ENCODE data around the gene GCC1. TPM values are rescaled to one million over a fixed set of nuclear protein-coding genes. Genes with fewer than 3 reads are reported as not detected.
A peak's percentile ranks its signal among the peaks of the same experiment; 100 is the strongest.

The GCC1 gene
- total RNA-seq, 2 experiments from 2014 or later, result 13.3 to 18.3 TPM

GRCh38 chr7:127629268-127629854, 44.0 kb upstream of the GCC1 start:
- Histone ChIP-seq H2AFZ (ENCODE audit: low read length) (no peak overlapping the region), H3K4me2 (ENCODE audit: low read length) (no peak overlapping the region), H3K4me1 (ENCODE audit: insufficient read depth, low read length, poor library complexity, severe bottlenecking) (no peaks in the 10 kb centered on the region), H3K36me3 (ENCODE audit: insufficient read depth, low read length) (no peaks in the 10 kb centered on the region), H3K9me3 (ENCODE audit: low read length) (no peaks in the 10 kb centered on the region), H3K79me2 (ENCODE audit: insufficient read depth, low read depth, low read length) (no peaks in the 10 kb centered on the region), H3K27ac (ENCODE audit: low read depth, low read length, poor library complexity, severe bottlenecking) (no peak overlapping the region), H4K20me1 (ENCODE audit: insufficient read depth, low read length) (no peaks in the 10 kb centered on the region), H3K4me3 (ENCODE audit: low read depth, low read length, poor library complexity, severe bottlenecking) (no peak overlapping the region), H3K9me2 (ENCODE audit: insufficient read depth, low read length) (no peaks in the 10 kb centered on the region)
- peak; percentile 41 for DNase-seq (ENCODE audit: low spot score)
- no TSS peak for BruUV-seq (replicated peaks)
- no peak for TF ChIP-seq EZH2phosphoT487 (IDR thresholded peaks at IDR 0.05; ENCODE audit: borderline replicate concordance, low read depth, low read length)
- TF ChIP-seq CTCF (conservative IDR thresholded peaks at IDR 0.05; ENCODE audit: low read length), result peak; percentile 84
- CTCF ChIA-PET (ENCODE audit: unreplicated experiment), result no interaction called here
- intact Hi-C loops (cut with micrococcal nuclease; ENCODE audit: unreplicated experiment), result no loop called here
- POLR2A ChIA-PET, result no interaction called here

- no peaks in the 10 kb centered on the region for H3K9me3 ChIP-seq (ENCODE audit: low read length)
- H3K9me2 ChIP-seq (ENCODE audit: insufficient read depth, low read length), result no peaks in the 10 kb centered on the region
- H3K4me2 ChIP-seq (ENCODE audit: low read length), result no peak overlapping the region
- H4K20me1 ChIP-seq (ENCODE audit: insufficient read depth, low read length), result no peaks in the 10 kb centered on the region
- H3K4me3 ChIP-seq (ENCODE audit: low read depth, low read length, poor library complexity, severe bottlenecking), result no peak overlapping the region
- H3K36me3 ChIP-seq (ENCODE audit: insufficient read depth, low read length), result no peaks in the 10 kb centered on the region
- TF ChIP-seq CTCF (conservative IDR thresholded peaks at IDR 0.05; ENCODE audit: low read length) (peak; percentile 51; the same call in 1 of the 2 replicates), EZH2phosphoT487 (IDR thresholded peaks at IDR 0.05; ENCODE audit: borderline replicate concordance, low read depth, low read length) (no peak)
- no peak overlapping the region for H2AFZ ChIP-seq (ENCODE audit: low read length)
- CTCF ChIA-PET (ENCODE audit: unreplicated experiment), result no interaction called here
- intact Hi-C loops (cut with micrococcal nuclease; ENCODE audit: unreplicated experiment), result no loop called here
- H3K4me1 ChIP-seq (ENCODE audit: insufficient read depth, low read length, poor library complexity, severe bottlenecking), result no peaks in the 10 kb centered on the region
- BruUV-seq (replicated peaks), result no TSS peak
- no peaks in the 10 kb centered on the region for H3K79me2 ChIP-seq (ENCODE audit: insufficient read depth, low read depth, low read length)
- H3K27ac ChIP-seq (ENCODE audit: low read depth, low read length, poor library complexity, severe bottlenecking), result no peak overlapping the region
- POLR2A ChIA-PET, result no interaction called here
- no peak for DNase-seq (ENCODE audit: low spot score)
These were observed 43.0 kb upstream of the GCC1 start for GRCh38 chr7:127628445-127628844.

GRCh38 chr7:127625331-127625730, 39.9 kb upstream of the GCC1 start:
- H3K36me3 ChIP-seq (ENCODE audit: insufficient read depth, low read length), result no peaks in the 10 kb centered on the region
- no peak overlapping the region for H2AFZ ChIP-seq (ENCODE audit: low read length)
- no peaks in the 10 kb centered on the region for H3K79me2 ChIP-seq (ENCODE audit: insufficient read depth, low read depth, low read length)
- H3K4me3 ChIP-seq (ENCODE audit: low read depth, low read length, poor library complexity, severe bottlenecking), result no peak overlapping the region
- CTCF ChIA-PET (ENCODE audit: unreplicated experiment), result no interaction called here
- no peak overlapping the region for H3K4me2 ChIP-seq (ENCODE audit: low read length)
- H4K20me1 ChIP-seq (ENCODE audit: insufficient read depth, low read length), result no peaks in the 10 kb centered on the region
- TF ChIP-seq CTCF (conservative IDR thresholded peaks at IDR 0.05; ENCODE audit: low read length) (no peak), EZH2phosphoT487 (IDR thresholded peaks at IDR 0.05; ENCODE audit: borderline replicate concordance, low read depth, low read length) (no peak)
- intact Hi-C loops (cut with micrococcal nuclease; ENCODE audit: unreplicated experiment), result no loop called here
- BruUV-seq (replicated peaks), result no TSS peak
- no peaks in the 10 kb centered on the region for H3K9me2 ChIP-seq (ENCODE audit: insufficient read depth, low read length)
- H3K9me3 ChIP-seq (ENCODE audit: low read length), result no peaks in the 10 kb centered on the region
- DNase-seq (ENCODE audit: low spot score), result no peak
- no peak overlapping the region for H3K27ac ChIP-seq (ENCODE audit: low read depth, low read length, poor library complexity, severe bottlenecking)
- H3K4me1 ChIP-seq (ENCODE audit: insufficient read depth, low read length, poor library complexity, severe bottlenecking), result no peaks in the 10 kb centered on the region
- POLR2A ChIA-PET, result no interaction called here

All from OCI-LY7 (cell line).